K562 (cell line): ENCODE data around the gene CRKL. TPM values are rescaled to one million over a fixed set of nuclear protein-coding genes. Genes with fewer than 3 reads are reported as not detected.

Experiments
- ATAC-seq: fragments of 200-7000 bp; cut with Tn5 transposase; 3 replicates; pipeline ENCODE4 v1.9.1; 2020; ENCODE audit warnings: moderate library complexity
- BruUV-seq: library from RNA; stranded (reverse); fragments of 400-500 nt; replicated peaks from 2 replicates; lab custom pipeline; 2021; lab: Mats Ljungman, UMichigan
- CTCF ChIA-PET: fragments of 300-600 bp; formaldehyde crosslinking; extraction: SDS; loops from one replicate; lab custom pipeline; 2021; ENCODE audit warnings: low intra/inter-chr PET ratio; lab: Yijun Ruan, JAX
- POLR2A ChIA-PET: fragments of 300-600, 350-650 bp; sonication (Branson Sonifier 250); formaldehyde crosslinking; extraction: SDS; loops from one replicate; lab custom pipeline; 2021; ENCODE audit warnings: antibody characterized with exemption, inconsistent platforms; lab: Yijun Ruan, JAX
- DNase-seq, 4 experiments: peaks; one replicate each; pipeline versions ENCODE4 v3.0.0 to v3.0.0-alpha.2; 2011 to 2018; ENCODE audit warnings: low spot score in 3 of 4, mixed read lengths in 3 of 4; ENCODE audit errors: extremely low read depth in 1 of 4
- FAIRE-seq: peaks from 2 replicates; lab custom pipeline; 2011; peaks lifted over from hg19 to GRCh38; lab: Jason Lieb, UNC
- H2AFZ ChIP-seq: 2 replicates; pipeline ENCODE4 v1.6.0; 2011; ENCODE audit warnings: low read depth, low read length, control low read depth, inconsistent platforms
- H3K27ac ChIP-seq: fragments of 200-600 bp; 3 replicates; pipeline ENCODE4 v1.8.0; 2011; ENCODE audit warnings: low read depth, mild to moderate bottlenecking, control low read depth, inconsistent platforms, low read length, moderate library complexity, mixed read lengths; ENCODE audit errors: extremely low read depth
- H3K27me3 ChIP-seq, 2 experiments: fragments of 300-600 bp in 1 of 2; 2 replicates in 1 of 2; 3 replicates in 1 of 2; pipeline versions ENCODE4 v1.6.0 to v1.8.0; 2011; ENCODE audit warnings: inconsistent platforms in 2 of 2, low read length in 2 of 2, mild to moderate bottlenecking in 1 of 2, mixed read lengths in 1 of 2, moderate library complexity in 1 of 2; ENCODE audit not compliant: control insufficient read depth in 2 of 2, insufficient read depth in 2 of 2
- H3K36me3 ChIP-seq: fragments of 300-600 bp; 3 replicates; pipeline ENCODE4 v1.8.0; 2011; ENCODE audit warnings: mild to moderate bottlenecking, low read length, inconsistent platforms; ENCODE audit not compliant: control insufficient read depth, insufficient read depth
- H3K4me1 ChIP-seq, 2 experiments: fragments of 200-600 bp in 1 of 2; replicated peaks in 1 of 2; 2 replicates in 1 of 2; 3 replicates in 1 of 2; pipeline versions ENCODE4 v1.5.1 to v1.8.0; 2011; ENCODE audit warnings: inconsistent platforms in 2 of 2, low read length in 2 of 2, mild to moderate bottlenecking in 1 of 2, mixed read lengths in 1 of 2, moderate library complexity in 1 of 2; ENCODE audit not compliant: control insufficient read depth in 2 of 2, insufficient read depth in 2 of 2
- H3K4me2 ChIP-seq: 2 replicates; pipeline ENCODE4 v1.6.1; 2011; ENCODE audit warnings: low read length, control low read depth, inconsistent platforms, mixed read lengths; ENCODE audit not compliant: insufficient read depth
- H3K4me3 ChIP-seq: fragments of 200-600 bp; sonication (generic), shearing (Covaris generic); 2 replicates; pipeline ENCODE4 v1.5.1; 2016; ENCODE audit warnings: control low read depth, inconsistent platforms
- H3K79me2 ChIP-seq: fragments of 200-600 bp; 3 replicates; pipeline ENCODE4 v1.8.0; 2011; ENCODE audit warnings: low read length, inconsistent platforms; ENCODE audit not compliant: control insufficient read depth, insufficient read depth
- H3K9ac ChIP-seq, 2 experiments: 2 replicates each; pipeline versions ENCODE4 v1.6.0 to v1.6.1; 2011; ENCODE audit warnings: low read depth in 2 of 2, low read length in 2 of 2, control low read depth in 1 of 2, inconsistent platforms in 1 of 2, mild to moderate bottlenecking in 1 of 2, mixed read lengths in 1 of 2; ENCODE audit not compliant: insufficient read depth in 1 of 2
- H3K9me1 ChIP-seq: one replicate; pipeline ENCODE4 v1.6.0; 2011; ENCODE audit warnings: inconsistent platforms, mild to moderate bottlenecking, low read length, moderate library complexity; ENCODE audit not compliant: control insufficient read depth, insufficient read depth
- H3K9me3 ChIP-seq: replicated peaks from 2 replicates; pipeline ENCODE4 v1.5.1; 2011; ENCODE audit warnings: low read depth, low read length, inconsistent platforms; ENCODE audit not compliant: control insufficient read depth, insufficient read depth
- H4K20me1 ChIP-seq: replicated peaks from 2 replicates; pipeline ENCODE4 v1.6.1; 2011; ENCODE audit warnings: low read length, inconsistent platforms, mixed read lengths; ENCODE audit not compliant: control insufficient read depth, insufficient read depth
- ARID3B ChIP-seq: fragments of 250-450 bp; sonication (Bioruptor Pico); IDR thresholded peaks from 2 replicates; pipeline ENCODE4 v1.4.0; 2020; ENCODE audit warnings: borderline replicate concordance
- CHD7 ChIP-seq: fragments of 200-600 bp; sonication (generic); IDR thresholded peaks from one replicate; pipeline ENCODE4 v1.6.1; 2012; ENCODE audit warnings: mild to moderate bottlenecking, low read depth, low read length, inconsistent platforms
- ELF2 ChIP-seq: fragments of 250-450 bp; sonication (Bioruptor Pico); IDR thresholded peaks from 2 replicates; pipeline ENCODE4 v1.5.0; 2021; ENCODE audit warnings: mild to moderate bottlenecking
- GATA2 ChIP-seq: sonication (generic); formaldehyde crosslinking; IDR thresholded peaks from 2 replicates; pipeline ENCODE4 v1.4.0; 2020; ENCODE audit warnings: mild to moderate bottlenecking, missing genetic modification reagents
- IFI16 ChIP-seq: fragments of 250-450 bp; sonication (Bioruptor Pico); IDR thresholded peaks from 2 replicates; pipeline ENCODE4 v2.1.2; 2022; ENCODE audit warnings: mild to moderate bottlenecking, inconsistent platforms
- JUND ChIP-seq, 2 experiments: IDR thresholded peaks; 2 replicates in 1 of 2; 3 replicates in 1 of 2; pipeline ENCODE4 v1.6.1; 2011; ENCODE audit warnings: borderline replicate concordance in 2 of 2, low read depth in 2 of 2, low read length in 2 of 2, improper control_type of control experiment in 1 of 2, missing biosample characterization in 1 of 2, missing genetic modification characterization in 1 of 2, missing genetic modification reagents in 1 of 2
- MCM3 ChIP-seq: fragments of 450-650 bp; IDR thresholded peaks from 2 replicates; pipeline ENCODE4 v1.6.1; 2016
- TARDBP ChIP-seq: fragments of 450-650 bp; IDR thresholded peaks from 2 replicates; pipeline ENCODE4 v1.6.1; 2016
- WGBS: fragments of 100-300 bp; shearing (Covaris generic); methylation state at CpG from one replicate; pipeline ENCODE4 v1.1.6; 2016; ENCODE audit warnings: low coverage, mixed read lengths; ENCODE audit not compliant: insufficient coverage; ENCODE audit errors: missing lambda C conversion rate; 5-methylcytosine and 5-hydroxymethylcytosine counted together
- in situ Hi-C: fragments of 300-500 bp; cut with MboI; formaldehyde crosslinking; loops from 4 replicates; pipeline ENCODE4 v1.15.0; 2018; ENCODE audit warnings: inconsistent platforms, mixed read lengths
- intact Hi-C: fragments of 100-400 bp; cut with micrococcal nuclease; formaldehyde crosslinking; loops from 2 replicates; pipeline ENCODE4 v1.14.2; 2022
- polyA plus RNA-seq, 8 experiments: library from polyadenylated mRNA; depleted of rRNA in 4 of 8; stranded (reverse) in 5 of 8; unstranded in 3 of 8; fragments of >200 nt; fragmentation: Nextera tagmentation in 2 of 8; fragmentation: Illumina TruSeq in 1 of 8; extraction: Ambion mirVana in 2 of 8; extraction: Trizol in 1 of 8; gene quantifications; 2 replicates each; pipeline versions ENCODE4 v1.2.1 to v1.2.3, GENCODE V29; 2011 to 2014; ENCODE audit warnings: inconsistent platforms in 1 of 8, missing spikeins in 1 of 8
- total RNA-seq, 7 experiments: library from RNA; depleted of rRNA in 6 of 7; stranded (reverse); fragments of >200 nt in 6 of 7; fragmentation: Illumina TruSeq in 2 of 7; extraction: Trizol in 2 of 7; gene quantifications; 2 replicates each; pipeline versions ENCODE4 v1.2.1 to v1.2.3, GENCODE V29; 2011 to 2021; ENCODE audit warnings: low replicate concordance in 1 of 7

CRKL gene
- total and polyA plus RNA-seq, 9 of the 15 experiments (the other 6 are each of a cell fraction or from before 2014, with no cell fraction given), result 100 to 263 (median 124) TPM

DNA sequence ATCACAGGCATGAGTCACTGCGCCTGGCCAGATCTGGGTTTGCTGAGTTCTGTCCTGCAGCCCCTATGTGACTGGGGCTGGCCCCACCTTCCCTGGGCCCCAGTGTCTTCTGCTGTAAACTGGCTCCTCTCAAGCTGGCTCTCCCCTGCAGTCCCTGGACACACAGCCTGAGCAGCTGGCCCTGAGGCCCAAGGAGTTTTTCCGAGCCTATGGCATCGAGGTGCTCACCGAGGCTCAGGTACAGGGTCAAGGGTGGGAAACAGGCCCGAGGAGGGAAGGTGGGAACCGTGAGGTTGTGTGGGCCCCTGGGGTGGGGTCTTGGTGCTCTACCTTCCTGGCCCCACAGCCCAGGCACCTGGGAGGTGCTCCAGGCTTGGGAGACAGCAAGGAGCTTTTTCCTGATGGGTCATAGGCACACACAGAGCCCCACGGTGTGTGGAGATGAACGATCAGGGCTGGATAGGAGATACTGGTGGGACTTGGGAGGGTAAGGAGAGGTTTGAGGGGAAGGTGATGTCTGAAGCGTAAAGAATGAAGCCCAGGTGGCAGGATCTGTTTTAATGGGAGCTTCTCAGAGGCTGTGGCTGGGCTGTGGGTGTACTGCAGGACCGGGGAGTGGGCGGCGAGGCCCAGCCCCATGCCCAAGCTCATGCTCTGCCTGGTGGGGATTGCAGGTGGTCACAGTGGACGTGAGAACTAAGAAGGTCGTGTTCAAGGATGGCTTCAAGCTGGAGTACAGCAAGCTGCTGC is 58.5 kb downstream of the CRKL start:
- 12% methylated on average over 14 of the region's 14 CpGs for WGBS
- no peak overlapping the region for H3K27ac ChIP-seq
- H3K4me1 ChIP-seq, result peaks cover 2 to 47% of the 10 kb centered on the region in 2 experiments; a peak in 4 of 5 replicates
- ATAC-seq (no peak), DNase-seq (no peak), FAIRE-seq (no peak)
- H3K9me3 ChIP-seq, result peaks cover 11% of the 10 kb centered on the region
- H4K20me1 ChIP-seq, result peaks cover 10% of the 10 kb centered on the region
- ChIA-PET POLR2A (interaction anchor here (0.6 to 64.4 kb wide), 10 partner anchors 8 to 215 kb away, joined by 3 to 1556 read pairs (median 4); partner anchors contain the start of genes AIFM3, CRKL and THAP7), CTCF (no interaction called here)
- H3K9ac ChIP-seq, result peak overlapping the region in 1 of 2 experiments; percentile 66; a peak in 2 of 4 replicates
- no peak overlapping the region for H2AFZ ChIP-seq
- in situ Hi-C loops (no loop called here), intact Hi-C loops (no loop called here)
- no peak overlapping the region for H3K4me2 ChIP-seq
- H3K36me3 ChIP-seq, result no peaks in the 10 kb centered on the region
- peaks cover 37 to 63% of the 10 kb centered on the region in 2 experiments; a peak in 4 of 5 replicates for H3K27me3 ChIP-seq
- no peaks in the 10 kb centered on the region for H3K9me1 ChIP-seq
- no TSS peak for BruUV-seq
- no peak overlapping the region for H3K4me3 ChIP-seq
- no peaks in the 10 kb centered on the region for H3K79me2 ChIP-seq
- TF ChIP-seq MCM3 (peak; percentile 86), IFI16 (CRISPR knock-in tag) (no peak), CHD7 (peak; percentile 38), TARDBP (no peak), JUND (IDR thresholded peaks at IDR 0.05; ENCODE audit: borderline replicate concordance, low read depth, low read length) (0 out of 2 replicates have a peak, but pooled peaks have one; percentile 1), JUND (tag; IDR thresholded peaks at IDR 0.05; ENCODE audit: borderline replicate concordance, low read depth, low read length) (no peak), GATA2 (CRISPR knock-in tag) (no peak), ARID3B (CRISPR knock-in tag) (0 out of 2 replicates have a peak, but pooled peaks have one; percentile 25), ELF2 (no peak)
